HepG2 (cell line): ENCODE results near the gene CNNM4. TPM values are rescaled to one million over a fixed set of nuclear protein-coding genes. Genes with fewer than 3 reads are reported as not detected.

Experiments used
- IKZF4 ChIP-seq: sonication (generic); formaldehyde crosslinking; IDR thresholded peaks from 2 replicates; pipeline ENCODE4 v1.5.1; 2020; ENCODE audit warnings: borderline replicate concordance, mild to moderate bottlenecking, low read depth, missing genetic modification reagents; ENCODE audit errors: not compliant biosample characterization
- KDM3A ChIP-seq: IDR thresholded peaks from 2 replicates; pipeline ENCODE4 v1.6.1; 2018; ENCODE audit warnings: low read depth, missing compliant biosample characterization
- MBD4 ChIP-seq: IDR thresholded peaks from 2 replicates; pipeline ENCODE4 v1.6.1; 2012; ENCODE audit warnings: low read length, inconsistent platforms, borderline replicate concordance
- PRPF4 ChIP-seq: fragments of 200-400 bp; formaldehyde crosslinking; IDR thresholded peaks from 2 replicates; pipeline ENCODE4 v1.6.1; 2016; ENCODE audit warnings: low read length, low read depth; ENCODE audit not compliant: poor library complexity, severe bottlenecking
- RAD21 ChIP-seq: fragments of 450-650 bp; formaldehyde crosslinking; IDR thresholded peaks from 2 replicates; pipeline ENCODE4 v1.5.0; 2020; ENCODE audit warnings: mild to moderate bottlenecking
- REPIN1 ChIP-seq: sonication (generic); formaldehyde crosslinking; IDR thresholded peaks from 2 replicates; pipeline ENCODE4 v1.8.0; 2022; ENCODE audit warnings: missing genetic modification reagents, low read depth, mild to moderate bottlenecking, borderline replicate concordance
- TAF15 ChIP-seq: fragments of 200-400 bp; formaldehyde crosslinking; IDR thresholded peaks from one replicate; pipeline ENCODE4 v1.6.1; 2018; ENCODE audit warnings: mild to moderate bottlenecking, low read depth, low read length; ENCODE audit not compliant: poor library complexity, severe bottlenecking
- THYN1 ChIP-seq: sonication (generic); formaldehyde crosslinking; IDR thresholded peaks from 2 replicates; pipeline ENCODE4 v1.8.1; 2023; ENCODE audit warnings: low read depth, mild to moderate bottlenecking, moderate library complexity, missing genetic modification reagents, borderline replicate concordance
- ZNF678 ChIP-seq: sonication (generic); formaldehyde crosslinking; IDR thresholded peaks from 2 replicates; pipeline ENCODE4 v1.4.0; 2020; ENCODE audit warnings: mild to moderate bottlenecking, missing genetic modification reagents
- ZSCAN30 ChIP-seq: sonication (generic); formaldehyde crosslinking; IDR thresholded peaks from 2 replicates; pipeline ENCODE4 v1.5.0; 2020; ENCODE audit warnings: mild to moderate bottlenecking, missing genetic modification reagents
- polyA plus RNA-seq, 8 experiments: library from polyadenylated mRNA; depleted of rRNA in 3 of 8; stranded (reverse) in 7 of 8; unstranded in 1 of 8; fragments of >200 nt; fragmentation: Illumina TruSeq in 4 of 8; extraction: Trizol in 4 of 8; gene quantifications; 2 replicates each; pipeline versions ENCODE4 v1.2.1 to v1.2.3, GENCODE V29; 2011 to 2016; ENCODE audit warnings: low read depth in 4 of 8, missing spikeins in 1 of 8, mixed read lengths in 1 of 8; ENCODE audit not compliant: insufficient read depth in 1 of 8
- total RNA-seq, 5 experiments: library from RNA; depleted of rRNA; stranded (reverse); fragments of >200 nt; fragmentation: Illumina TruSeq; extraction: Trizol; gene quantifications; 2 replicates each; pipeline ENCODE4 v1.2.3, GENCODE V29; 2016; ENCODE audit warnings: low read depth in 1 of 5
- TF ChIP-seq, protein P1 (sequence below), 2 experiments: sonication (generic) in 1 of 2; formaldehyde crosslinking in 1 of 2; IDR thresholded peaks; 2 replicates each; pipeline versions ENCODE4 v1.6.1 to v1.9.0; 2014 to 2022; ENCODE audit warnings: antibody characterized with exemption in 1 of 2, borderline replicate concordance in 1 of 2, inconsistent platforms in 1 of 2, low read depth in 1 of 2, missing genetic modification reagents in 1 of 2
- TF ChIP-seq, protein P2 (sequence below): sonication (generic); formaldehyde crosslinking; IDR thresholded peaks from 2 replicates; pipeline ENCODE4 v1.8.0; 2023; ENCODE audit warnings: mild to moderate bottlenecking, missing genetic modification reagents
- TF ChIP-seq, protein P3 (sequence below): IDR thresholded peaks from 2 replicates; pipeline ENCODE4 v1.6.1; 2016; ENCODE audit warnings: missing genetic modification reagents, missing compliant biosample characterization
- TF ChIP-seq, protein P4 (sequence below): sonication (generic); formaldehyde crosslinking; IDR thresholded peaks from 2 replicates; pipeline ENCODE4 v1.4.0; 2020; ENCODE audit warnings: mild to moderate bottlenecking, missing genetic modification reagents

Gene CNNM4
- total and polyA plus RNA-seq, 2 of the 13 experiments (the other 11 are each of a cell fraction or from before 2014, with no cell fraction given), result 5.9 to 8.4 TPM

DNA sequence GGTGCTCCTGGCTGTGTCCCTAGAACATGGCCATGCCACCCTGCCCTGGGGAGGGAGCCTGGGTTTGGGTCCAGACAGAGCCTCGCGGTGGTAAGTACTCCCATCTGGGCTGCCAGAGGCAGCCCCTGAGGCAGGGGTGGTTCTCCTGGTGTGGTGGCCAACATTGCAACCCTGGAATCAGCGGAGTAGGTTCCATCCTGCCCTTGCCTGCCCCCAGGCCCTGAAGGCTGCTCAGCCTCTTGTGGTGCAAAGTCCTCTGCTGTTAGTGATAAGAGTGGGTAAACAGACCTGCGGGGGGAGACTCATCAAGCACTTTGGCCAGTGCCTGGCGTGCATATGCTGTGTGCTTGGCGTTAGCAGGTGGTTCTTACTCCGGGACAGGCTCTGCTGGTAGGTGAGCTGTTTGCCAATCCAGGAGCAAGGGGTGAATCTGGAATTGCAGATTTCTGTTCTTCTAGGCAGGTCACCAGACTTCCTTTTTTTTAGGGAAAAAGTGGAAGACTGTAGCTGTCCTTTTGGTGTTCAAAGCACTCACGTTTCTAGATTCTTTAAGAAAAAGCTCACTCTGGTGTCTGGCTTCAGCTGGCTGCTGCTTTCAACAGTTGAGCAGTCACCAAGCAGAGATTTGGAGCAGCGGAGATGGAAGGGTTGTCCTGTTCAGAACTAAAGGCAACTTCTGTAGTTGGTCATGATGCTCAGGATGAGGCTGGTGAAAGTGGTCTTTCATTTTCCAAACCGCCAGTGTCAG lies 58.6 kb downstream of the CNNM4 start (continued):
- TF ChIP-seq, protein P1, sequence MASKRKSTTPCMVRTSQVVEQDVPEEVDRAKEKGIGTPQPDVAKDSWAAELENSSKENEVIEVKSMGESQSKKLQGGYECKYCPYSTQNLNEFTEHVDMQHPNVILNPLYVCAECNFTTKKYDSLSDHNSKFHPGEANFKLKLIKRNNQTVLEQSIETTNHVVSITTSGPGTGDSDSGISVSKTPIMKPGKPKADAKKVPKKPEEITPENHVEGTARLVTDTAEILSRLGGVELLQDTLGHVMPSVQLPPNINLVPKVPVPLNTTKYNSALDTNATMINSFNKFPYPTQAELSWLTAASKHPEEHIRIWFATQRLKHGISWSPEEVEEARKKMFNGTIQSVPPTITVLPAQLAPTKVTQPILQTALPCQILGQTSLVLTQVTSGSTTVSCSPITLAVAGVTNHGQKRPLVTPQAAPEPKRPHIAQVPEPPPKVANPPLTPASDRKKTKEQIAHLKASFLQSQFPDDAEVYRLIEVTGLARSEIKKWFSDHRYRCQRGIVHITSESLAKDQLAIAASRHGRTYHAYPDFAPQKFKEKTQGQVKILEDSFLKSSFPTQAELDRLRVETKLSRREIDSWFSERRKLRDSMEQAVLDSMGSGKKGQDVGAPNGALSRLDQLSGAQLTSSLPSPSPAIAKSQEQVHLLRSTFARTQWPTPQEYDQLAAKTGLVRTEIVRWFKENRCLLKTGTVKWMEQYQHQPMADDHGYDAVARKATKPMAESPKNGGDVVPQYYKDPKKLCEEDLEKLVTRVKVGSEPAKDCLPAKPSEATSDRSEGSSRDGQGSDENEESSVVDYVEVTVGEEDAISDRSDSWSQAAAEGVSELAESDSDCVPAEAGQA (IDR thresholded peaks at IDR 0.05; ENCODE audit: low read depth), result peak; percentile 75
- TF ChIP-seq, protein P1 (CRISPR knock-in tag; IDR thresholded peaks at IDR 0.05; ENCODE audit: borderline replicate concordance), result no peak; the same call in 1 of the 2 replicates
- TF ChIP-seq RAD21 (CRISPR knock-in tag) (peak; percentile 52), ZNF678 (CRISPR knock-in tag) (no peak), PRPF4 (no peak), MBD4 (no peak), ZSCAN30 (CRISPR knock-in tag) (peak; percentile 97), THYN1 (no peak), IKZF4 (CRISPR knock-in tag) (no peak), REPIN1 (CRISPR knock-in tag) (peak; percentile 99), TAF15 (no peak), KDM3A (CRISPR knock-in tag) (peak; percentile 93)
- TF ChIP-seq, protein P2, sequence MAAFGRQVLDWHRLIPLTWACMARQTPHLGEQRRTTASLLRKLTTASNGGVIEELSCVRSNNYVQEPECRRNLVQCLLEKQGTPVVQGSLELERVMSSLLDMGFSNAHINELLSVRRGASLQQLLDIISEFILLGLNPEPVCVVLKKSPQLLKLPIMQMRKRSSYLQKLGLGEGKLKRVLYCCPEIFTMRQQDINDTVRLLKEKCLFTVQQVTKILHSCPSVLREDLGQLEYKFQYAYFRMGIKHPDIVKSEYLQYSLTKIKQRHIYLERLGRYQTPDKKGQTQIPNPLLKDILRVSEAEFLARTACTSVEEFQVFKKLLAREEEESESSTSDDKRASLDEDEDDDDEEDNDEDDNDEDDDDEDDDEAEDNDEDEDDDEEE (CRISPR knock-in tag), result no peak; the same call in 1 of the 2 replicates
- TF ChIP-seq, protein P3, sequence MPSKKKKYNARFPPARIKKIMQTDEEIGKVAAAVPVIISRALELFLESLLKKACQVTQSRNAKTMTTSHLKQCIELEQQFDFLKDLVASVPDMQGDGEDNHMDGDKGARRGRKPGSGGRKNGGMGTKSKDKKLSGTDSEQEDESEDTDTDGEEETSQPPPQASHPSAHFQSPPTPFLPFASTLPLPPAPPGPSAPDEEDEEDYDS (CRISPR knock-in tag), result peak; percentile 73
- TF ChIP-seq, protein P4, sequence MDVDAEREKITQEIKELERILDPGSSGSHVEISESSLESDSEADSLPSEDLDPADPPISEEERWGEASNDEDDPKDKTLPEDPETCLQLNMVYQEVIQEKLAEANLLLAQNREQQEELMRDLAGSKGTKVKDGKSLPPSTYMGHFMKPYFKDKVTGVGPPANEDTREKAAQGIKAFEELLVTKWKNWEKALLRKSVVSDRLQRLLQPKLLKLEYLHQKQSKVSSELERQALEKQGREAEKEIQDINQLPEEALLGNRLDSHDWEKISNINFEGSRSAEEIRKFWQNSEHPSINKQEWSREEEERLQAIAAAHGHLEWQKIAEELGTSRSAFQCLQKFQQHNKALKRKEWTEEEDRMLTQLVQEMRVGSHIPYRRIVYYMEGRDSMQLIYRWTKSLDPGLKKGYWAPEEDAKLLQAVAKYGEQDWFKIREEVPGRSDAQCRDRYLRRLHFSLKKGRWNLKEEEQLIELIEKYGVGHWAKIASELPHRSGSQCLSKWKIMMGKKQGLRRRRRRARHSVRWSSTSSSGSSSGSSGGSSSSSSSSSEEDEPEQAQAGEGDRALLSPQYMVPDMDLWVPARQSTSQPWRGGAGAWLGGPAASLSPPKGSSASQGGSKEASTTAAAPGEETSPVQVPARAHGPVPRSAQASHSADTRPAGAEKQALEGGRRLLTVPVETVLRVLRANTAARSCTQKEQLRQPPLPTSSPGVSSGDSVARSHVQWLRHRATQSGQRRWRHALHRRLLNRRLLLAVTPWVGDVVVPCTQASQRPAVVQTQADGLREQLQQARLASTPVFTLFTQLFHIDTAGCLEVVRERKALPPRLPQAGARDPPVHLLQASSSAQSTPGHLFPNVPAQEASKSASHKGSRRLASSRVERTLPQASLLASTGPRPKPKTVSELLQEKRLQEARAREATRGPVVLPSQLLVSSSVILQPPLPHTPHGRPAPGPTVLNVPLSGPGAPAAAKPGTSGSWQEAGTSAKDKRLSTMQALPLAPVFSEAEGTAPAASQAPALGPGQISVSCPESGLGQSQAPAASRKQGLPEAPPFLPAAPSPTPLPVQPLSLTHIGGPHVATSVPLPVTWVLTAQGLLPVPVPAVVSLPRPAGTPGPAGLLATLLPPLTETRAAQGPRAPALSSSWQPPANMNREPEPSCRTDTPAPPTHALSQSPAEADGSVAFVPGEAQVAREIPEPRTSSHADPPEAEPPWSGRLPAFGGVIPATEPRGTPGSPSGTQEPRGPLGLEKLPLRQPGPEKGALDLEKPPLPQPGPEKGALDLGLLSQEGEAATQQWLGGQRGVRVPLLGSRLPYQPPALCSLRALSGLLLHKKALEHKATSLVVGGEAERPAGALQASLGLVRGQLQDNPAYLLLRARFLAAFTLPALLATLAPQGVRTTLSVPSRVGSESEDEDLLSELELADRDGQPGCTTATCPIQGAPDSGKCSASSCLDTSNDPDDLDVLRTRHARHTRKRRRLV, result no peak
